GM08714 (cell line): ENCODE data around the gene FMN1.

Experiments used
- H3K4me3 ChIP-seq: fragments of 200-500 bp; sonication (Bioruptor generic); 2 replicates; pipeline ENCODE4 v1.5.1; 2014; ENCODE audit warnings: mild to moderate bottlenecking, low read length, inconsistent platforms
- ZNF274 ChIP-seq: IDR thresholded peaks from 2 replicates; pipeline ENCODE4 v1.6.1; 2012; ENCODE audit warnings: mild to moderate bottlenecking, low read depth, low read length

The FMN1 gene

DNA sequence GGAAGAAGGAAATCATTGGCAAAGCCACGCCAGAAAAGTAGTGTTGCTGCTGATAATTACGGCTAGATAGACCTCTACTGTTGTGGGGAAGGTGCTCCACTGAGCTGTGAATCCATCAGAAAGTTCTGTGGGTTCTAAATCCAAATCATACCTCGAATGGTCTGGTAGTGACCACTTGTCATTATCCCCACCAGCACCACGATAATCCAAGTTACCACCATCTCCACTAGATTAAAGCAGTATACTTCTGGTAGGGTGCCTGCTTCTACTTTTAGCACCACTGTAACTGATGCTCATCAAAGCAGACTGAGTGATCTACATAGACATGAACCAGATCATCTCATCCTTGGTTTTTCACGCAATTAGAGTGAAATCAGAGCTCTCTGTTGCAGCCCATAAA lies 185.5 kb downstream of the FMN1 start:
- TF ChIP-seq ZNF274 = no peak
- H3K4me3 ChIP-seq = no peak overlapping the region

GRCh38 chr15:33008284-33008995 lies 186.1 kb downstream of the FMN1 start:
- no peak for TF ChIP-seq ZNF274
- H3K4me3 ChIP-seq = no peak overlapping the region

- no peak for TF ChIP-seq ZNF274
Observed at GRCh38 chr15:33007303-33007855, 187.1 kb downstream of the FMN1 start.

GRCh38 chr15:33005582-33005981 lies 188.9 kb downstream of the FMN1 start:
- no peak overlapping the region for H3K4me3 ChIP-seq
- TF ChIP-seq ZNF274 = no peak

More at GRCh38 chr15:33007303-33007855, 187.1 kb downstream of the FMN1 start:
- H3K4me3 ChIP-seq = no peak overlapping the region

GRCh38 chr15:33001926-33002325 lies 192.6 kb downstream of the FMN1 start:
- TF ChIP-seq ZNF274 = no peak
- no peak overlapping the region for H3K4me3 ChIP-seq

GRCh38 chr15:32998979-32999672 lies 195.4 kb downstream of the FMN1 start:
- no peak for TF ChIP-seq ZNF274
- H3K4me3 ChIP-seq = no peak overlapping the region

DNA sequence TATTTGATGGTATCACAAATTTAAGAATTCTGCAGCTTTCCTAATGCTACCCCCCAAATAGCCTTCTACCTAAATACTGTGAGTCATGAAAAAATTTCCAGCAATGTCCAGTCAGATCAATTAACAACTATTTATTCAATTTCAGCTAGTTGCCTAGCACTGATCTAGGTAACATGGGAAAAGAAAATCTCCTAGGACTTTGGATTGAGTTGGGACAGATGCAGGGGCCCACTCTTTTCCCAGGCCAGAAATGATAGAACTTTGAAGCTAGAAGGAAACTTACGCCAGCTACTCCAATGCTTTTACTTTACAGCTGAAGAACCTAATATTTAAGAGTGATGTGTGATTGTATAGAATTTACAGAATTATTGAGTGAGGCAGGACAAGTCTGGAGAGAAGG lies 196.3 kb downstream of the FMN1 start:
- TF ChIP-seq ZNF274 = no peak
- H3K4me3 ChIP-seq = no peak overlapping the region

DNA sequence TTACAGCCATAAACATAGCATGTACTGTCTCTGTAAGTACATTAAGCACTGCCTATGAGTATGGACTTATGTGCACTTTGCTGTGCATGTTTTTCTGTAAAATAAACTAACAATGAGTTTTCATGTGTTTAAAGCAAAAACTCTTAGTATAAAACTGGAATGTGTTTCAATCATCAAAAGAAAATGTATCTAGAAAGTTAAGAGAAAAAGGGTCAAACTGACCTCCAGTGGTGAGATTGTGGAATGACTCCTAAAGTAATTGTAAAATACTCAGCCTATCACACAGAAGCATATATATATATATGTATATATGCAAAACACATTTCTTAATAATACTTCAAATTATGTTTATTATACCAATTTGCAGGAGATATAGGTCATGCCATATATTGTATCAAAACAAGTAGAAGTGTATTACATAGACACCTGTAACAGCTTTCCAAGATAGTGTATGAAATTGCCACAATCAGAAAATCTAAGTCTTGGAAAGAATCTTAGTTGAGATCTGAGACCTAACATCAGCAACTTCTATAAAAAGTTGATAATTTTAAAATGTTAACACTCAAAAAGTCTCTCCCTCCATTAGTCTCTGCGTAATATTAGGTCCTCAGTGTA lies 199.6 kb downstream of the FMN1 start:
- TF ChIP-seq ZNF274 = no peak
- no peak overlapping the region for H3K4me3 ChIP-seq

- TF ChIP-seq ZNF274 = no peak
- no peak overlapping the region for H3K4me3 ChIP-seq
Observed at GRCh38 chr15:32993285-32993684, 201.2 kb downstream of the FMN1 start.

- no peak overlapping the region for H3K4me3 ChIP-seq
- TF ChIP-seq ZNF274 = no peak
Observed at GRCh38 chr15:32991619-32992111, 202.8 kb downstream of the FMN1 start.

DNA sequence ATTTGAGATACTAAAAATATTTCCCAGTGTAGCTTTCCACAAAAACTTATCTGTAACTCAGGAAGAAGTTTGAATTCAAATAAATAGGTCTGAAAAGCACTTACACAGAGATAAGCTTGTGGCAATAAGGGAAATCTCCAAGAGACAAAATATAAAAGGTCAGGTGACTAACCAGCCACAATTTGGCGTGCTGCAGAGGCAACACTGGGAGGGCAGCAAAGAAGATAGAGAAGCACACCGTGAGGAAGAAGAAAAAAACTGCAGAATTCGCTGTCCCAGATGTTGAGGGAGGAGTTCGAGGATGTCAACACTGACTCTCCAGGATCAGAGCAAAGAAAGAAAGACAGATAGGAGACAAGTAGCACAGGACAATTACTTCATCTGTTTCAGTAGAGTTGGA lies 204.4 kb downstream of the FMN1 start:
- TF ChIP-seq ZNF274 = no peak

GRCh38 chr15:32987067-32987466 lies 207.4 kb downstream of the FMN1 start:
- no peak overlapping the region for H3K4me3 ChIP-seq
- TF ChIP-seq ZNF274 = no peak

More for the DNA sequence above, 204.4 kb downstream of the FMN1 start:
- H3K4me3 ChIP-seq = no peak overlapping the region

DNA sequence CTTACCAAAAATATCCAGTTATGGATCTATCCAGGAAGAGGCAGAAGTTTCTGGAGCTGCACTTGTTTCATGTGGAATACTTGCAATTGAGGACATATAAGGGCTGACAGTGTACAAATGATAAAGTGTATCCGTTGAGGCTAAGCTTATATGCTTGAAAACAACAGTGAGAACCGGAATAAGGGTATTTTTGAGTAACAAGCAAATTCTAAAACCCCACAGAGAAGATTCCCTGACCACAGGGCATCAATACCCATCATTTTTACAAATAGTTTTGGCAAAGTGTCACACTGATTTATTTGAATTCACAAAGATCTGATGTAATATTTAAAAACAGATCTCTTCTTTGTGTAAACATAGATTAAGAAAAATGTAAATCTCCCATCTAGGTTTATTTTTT lies 208.4 kb downstream of the FMN1 start:
- no peak for TF ChIP-seq ZNF274
- H3K4me3 ChIP-seq = no peak overlapping the region

DNA sequence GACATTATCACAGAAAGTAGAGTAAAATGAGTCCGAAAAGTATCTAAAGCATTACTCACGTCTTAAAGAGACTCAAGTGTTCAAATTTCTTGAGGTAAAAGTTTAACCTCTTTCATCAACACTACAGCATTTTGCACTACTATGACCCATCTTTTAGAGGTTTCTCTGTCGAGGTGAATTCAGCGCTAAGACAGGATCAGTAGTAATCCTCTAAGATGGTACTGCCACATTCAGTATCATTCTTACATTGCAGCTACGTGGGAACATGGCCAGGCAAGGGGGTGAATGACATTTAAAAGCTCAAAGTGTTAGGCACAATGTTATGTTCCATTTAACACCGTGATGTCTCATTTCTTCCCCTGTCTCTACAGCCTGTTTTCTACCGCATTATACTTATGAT lies 210.8 kb downstream of the FMN1 start:
- no peak overlapping the region for H3K4me3 ChIP-seq
- no peak for TF ChIP-seq ZNF274
